Right atrium auricular region (tissue), 2 donors: ENCODE data around the gene MAN1C1. TPM values are rescaled to one million over a fixed set of nuclear protein-coding genes. Genes with fewer than 3 reads are reported as not detected.
A peak's percentile ranks its signal among the peaks of the same experiment; 100 is the strongest.

ENCODE experiments used
- DNase-seq: peaks from one replicate; pipeline ENCODE4 v3.0.0-alpha.2; 2019; ENCODE audit warnings: low spot score
- H3K27ac ChIP-seq, 2 donors: fragments of 200-600 bp; sonication (generic); 1 replicate in 1 of 2; 2 replicates in 1 of 2; pipeline ENCODE4 v1.5.1; 2016 to 2019
- H3K27me3 ChIP-seq, 2 donors: fragments of 200-600 bp; sonication (generic); one replicate each; pipeline versions ENCODE4 v1.5.1 to v1.6.0; 2017 to 2019
- H3K36me3 ChIP-seq: fragments of 200-600 bp; sonication (generic); one replicate; pipeline ENCODE4 v1.5.1; 2016
- H3K4me1 ChIP-seq, 2 donors: fragments of 200-600 bp; sonication (generic); one replicate each; pipeline versions ENCODE4 v1.5.1 to v1.6.0; 2017 to 2019
- H3K4me3 ChIP-seq, 2 donors: fragments of 200-600 bp; sonication (generic); 1 replicate in 1 of 2; 2 replicates in 1 of 2; pipeline ENCODE4 v1.5.1; 2017 to 2019; ENCODE audit warnings: mild to moderate bottlenecking in 1 of 2, moderate library complexity in 1 of 2
- H3K9me3 ChIP-seq, 2 donors: fragments of 200-600 bp; sonication (generic); one replicate each; pipeline ENCODE4 v1.5.1; 2019
- CTCF ChIP-seq, 2 donors: fragments of 200-600 bp; sonication (generic); IDR thresholded peaks; one replicate each; pipeline ENCODE4 v1.5.1; 2019; ENCODE audit warnings: antibody characterized with exemption in 2 of 2
- total RNA-seq, 2 donors: library from RNA; depleted of rRNA; stranded (reverse); fragments of >200 nt; gene quantifications; one replicate each; pipeline ENCODE4 v1.1.0, GENCODE V29; 2016

MAN1C1 gene
- total RNA-seq, 2 donors from 2014 or later: 9.4 to 13.6 TPM

- Histone ChIP-seq H3K9me3 (no peaks in the 10 kb centered on the region), H3K27ac (no peak overlapping the region), H3K4me3 (no peak overlapping the region), H3K4me1 (peaks cover 0 to 20% of the 10 kb centered on the region in 2 donors), H3K27me3 (no peaks in the 10 kb centered on the region), H3K36me3 (no peaks in the 10 kb centered on the region)
- DNase-seq: no peak
- no peak for TF ChIP-seq CTCF (IDR thresholded peaks at IDR 0.05)
Observed at GRCh38 chr1:25781130-25781433, 164.5 kb downstream of the MAN1C1 start.

GRCh38 chr1:25782608-25783201 is 166.1 kb downstream of the MAN1C1 start:
- DNase-seq: no peak
- Histone ChIP-seq H3K27me3 (no peaks in the 10 kb centered on the region), H3K36me3 (no peaks in the 10 kb centered on the region), H3K4me3 (no peak overlapping the region), H3K27ac (no peak overlapping the region), H3K9me3 (no peaks in the 10 kb centered on the region), H3K4me1 (peaks cover 0 to 37% of the 10 kb centered on the region in 2 donors)
- TF ChIP-seq CTCF (IDR thresholded peaks at IDR 0.05): no peak

GRCh38 chr1:25784575-25785051 is 168.0 kb downstream of the MAN1C1 start:
- no peak for DNase-seq
- H3K36me3 ChIP-seq: no peaks in the 10 kb centered on the region
- H3K27me3 ChIP-seq: no peaks in the 10 kb centered on the region
- H3K4me3 ChIP-seq: no peak overlapping the region
- no peak for TF ChIP-seq CTCF (IDR thresholded peaks at IDR 0.05)
- H3K9me3 ChIP-seq: no peaks in the 10 kb centered on the region
- peaks cover 0 to 37% of the 10 kb centered on the region in 2 donors for H3K4me1 ChIP-seq
- H3K27ac ChIP-seq: peak overlapping the region in 1 of 2 donors; percentile 19

GRCh38 chr1:25785333-25786067 is 168.9 kb downstream of the MAN1C1 start:
- no peaks in the 10 kb centered on the region for H3K9me3 ChIP-seq
- TF ChIP-seq CTCF (IDR thresholded peaks at IDR 0.05): no peak
- H3K36me3 ChIP-seq: no peaks in the 10 kb centered on the region
- H3K27ac ChIP-seq: no peak overlapping the region
- H3K4me1 ChIP-seq: peaks cover 0 to 37% of the 10 kb centered on the region in 2 donors
- no peaks in the 10 kb centered on the region for H3K27me3 ChIP-seq
- no peak overlapping the region for H3K4me3 ChIP-seq
- DNase-seq: no peak

GRCh38 chr1:25786887-25787759 is 170.5 kb downstream of the MAN1C1 start:
- Histone ChIP-seq H3K36me3 (no peaks in the 10 kb centered on the region), H3K27me3 (no peaks in the 10 kb centered on the region), H3K4me3 (no peak overlapping the region), H3K27ac (no peak overlapping the region), H3K9me3 (no peaks in the 10 kb centered on the region), H3K4me1 (peaks cover 0 to 37% of the 10 kb centered on the region in 2 donors)
- no peak for DNase-seq
- TF ChIP-seq CTCF (IDR thresholded peaks at IDR 0.05): no peak
